Measurements from ENCODE around the gene RPA1. TPM values are rescaled to one million over a fixed set of nuclear protein-coding genes. Genes with fewer than 3 reads are reported as not detected.

RPA1 gene
- total RNA-seq, 1 experiment from 2014 or later, result 60.3 TPM

- DNase-seq (ENCODE audit: unreplicated experiment), result no peak
- H3K4me1 Mint-ChIP-seq (ENCODE audit: insufficient read depth, unreplicated experiment), result no peaks in the 10 kb centered on the region
- BruUV-seq (replicated peaks), result no TSS peak
- H3K36me3 Mint-ChIP-seq (ENCODE audit: insufficient read depth, unreplicated experiment), result no peaks in the 10 kb centered on the region
- H3K27ac Mint-ChIP-seq (ENCODE audit: low read depth, unreplicated experiment), result no peak overlapping the region
- ChIA-PET CTCF (interaction anchor here (0.9 kb wide), 1 partner anchor 32 kb away, joined by 3 read pairs; no protein-coding TSS in a partner anchor), POLR2A (no interaction called here)
- H3K9me3 Mint-ChIP-seq (ENCODE audit: unreplicated experiment), result no peaks in the 10 kb centered on the region
- H3K27me3 Mint-ChIP-seq (ENCODE audit: insufficient read depth, unreplicated experiment), result no peaks in the 10 kb centered on the region
- no peak for TF ChIP-seq CTCF (IDR thresholded peaks at IDR 0.05; ENCODE audit: unreplicated experiment)
- intact Hi-C loops (cut with micrococcal nuclease), result no loop called here
- no peak overlapping the region for H3K4me3 Mint-ChIP-seq (ENCODE audit: unreplicated experiment)
Measured at GRCh38 chr17:1940810-1941185, 111.0 kb downstream of the RPA1 start.

- no peak overlapping the region for H3K4me3 Mint-ChIP-seq (ENCODE audit: unreplicated experiment)
- H3K36me3 Mint-ChIP-seq (ENCODE audit: insufficient read depth, unreplicated experiment), result no peaks in the 10 kb centered on the region
- CTCF ChIA-PET, result interaction anchor here (0.6 to 0.9 kb wide), 2 partner anchors 33 to 328 kb away, joined by 3 read pairs; no protein-coding TSS in a partner anchor
- POLR2A ChIA-PET, result no interaction called here
- intact Hi-C loops (cut with micrococcal nuclease), result no loop called here
- TF ChIP-seq CTCF (IDR thresholded peaks at IDR 0.05; ENCODE audit: unreplicated experiment), result no peak
- no TSS peak for BruUV-seq (replicated peaks)
- no peaks in the 10 kb centered on the region for H3K27me3 Mint-ChIP-seq (ENCODE audit: insufficient read depth, unreplicated experiment)
- no peak for DNase-seq (ENCODE audit: unreplicated experiment)
- no peaks in the 10 kb centered on the region for H3K9me3 Mint-ChIP-seq (ENCODE audit: unreplicated experiment)
- no peaks in the 10 kb centered on the region for H3K4me1 Mint-ChIP-seq (ENCODE audit: insufficient read depth, unreplicated experiment)
- no peak overlapping the region for H3K27ac Mint-ChIP-seq (ENCODE audit: low read depth, unreplicated experiment)
Measured at GRCh38 chr17:1941272-1942065, 111.7 kb downstream of the RPA1 start.

GRCh38 chr17:1942066-1942365 lies 112.2 kb downstream of the RPA1 start:
- ChIA-PET POLR2A (no interaction called here), CTCF (interaction anchor here (0.6 kb wide), 1 partner anchor 328 kb away, joined by 3 read pairs; no protein-coding TSS in a partner anchor)
- no TSS peak for BruUV-seq (replicated peaks)
- DNase-seq (ENCODE audit: unreplicated experiment), result no peak
- Mint-ChIP-seq H3K4me3 (ENCODE audit: unreplicated experiment) (no peak overlapping the region), H3K4me1 (ENCODE audit: insufficient read depth, unreplicated experiment) (no peaks in the 10 kb centered on the region), H3K27ac (ENCODE audit: low read depth, unreplicated experiment) (no peak overlapping the region), H3K9me3 (ENCODE audit: unreplicated experiment) (no peaks in the 10 kb centered on the region), H3K27me3 (ENCODE audit: insufficient read depth, unreplicated experiment) (no peaks in the 10 kb centered on the region), H3K36me3 (ENCODE audit: insufficient read depth, unreplicated experiment) (no peaks in the 10 kb centered on the region)
- intact Hi-C loops (cut with micrococcal nuclease), result no loop called here
- TF ChIP-seq CTCF (IDR thresholded peaks at IDR 0.05; ENCODE audit: unreplicated experiment), result no peak

- TF ChIP-seq CTCF (IDR thresholded peaks at IDR 0.05; ENCODE audit: unreplicated experiment), result no peak
- POLR2A ChIA-PET, result no interaction called here
- CTCF ChIA-PET, result interaction anchor here (1.2 kb wide), 1 partner anchor 78 kb away, joined by 3 read pairs; no protein-coding TSS in a partner anchor
- H3K9me3 Mint-ChIP-seq (ENCODE audit: unreplicated experiment), result no peaks in the 10 kb centered on the region
- H3K36me3 Mint-ChIP-seq (ENCODE audit: insufficient read depth, unreplicated experiment), result no peaks in the 10 kb centered on the region
- no peak for DNase-seq (ENCODE audit: unreplicated experiment)
- H3K27me3 Mint-ChIP-seq (ENCODE audit: insufficient read depth, unreplicated experiment), result no peaks in the 10 kb centered on the region
- H3K4me3 Mint-ChIP-seq (ENCODE audit: unreplicated experiment), result no peak overlapping the region
- H3K4me1 Mint-ChIP-seq (ENCODE audit: insufficient read depth, unreplicated experiment), result no peaks in the 10 kb centered on the region
- no TSS peak for BruUV-seq (replicated peaks)
- intact Hi-C loops (cut with micrococcal nuclease), result no loop called here
- no peak overlapping the region for H3K27ac Mint-ChIP-seq (ENCODE audit: low read depth, unreplicated experiment)
Measured at GRCh38 chr17:1942666-1943435, 113.0 kb downstream of the RPA1 start.
